NCI-H510A treated with DMSO at 0.1 percent for 48 hours (cell line): ENCODE results near the gene C3AR1.
"Not testable (repeated sequence)": the region's sequence is repeated elsewhere in the genome, so short reads cannot be mapped to it uniquely, and the experiment has no call there.

Experiments used
- DNase-seq: peaks from one replicate; lab custom pipeline; 2025; lab: John Stamatoyannopoulos, UW

Gene C3AR1

GRCh38 chr12:8065991-8066594 lies at the start of gene C3AR1:
TSS of gene C3AR1 (minus strand) at chr12:8066359. CDS start at chr12:8060185, 6,174 bp downstream.
- no peak for DNase-seq

- DNase-seq = not testable (repeated sequence)
These were observed 47.0 kb upstream of the C3AR1 start for GRCh38 chr12:8113117-8113516.

GRCh38 chr12:8108808-8109398 lies 42.7 kb upstream of the C3AR1 start:
- peak; percentile 67 for DNase-seq

GRCh38 chr12:8099235-8099634 lies 33.1 kb upstream of the C3AR1 start:
- DNase-seq = no peak

- no peak for DNase-seq
These were observed 30.2 kb upstream of the C3AR1 start for GRCh38 chr12:8096281-8096915.

GRCh38 chr12:8093291-8093690 lies 27.1 kb upstream of the C3AR1 start:
- DNase-seq = no peak

- DNase-seq = no peak
These were observed 23.6 kb upstream of the C3AR1 start for GRCh38 chr12:8089716-8090115.

GRCh38 chr12:8089277-8089676 lies 23.1 kb upstream of the C3AR1 start:
- not testable (repeated sequence) for DNase-seq

- DNase-seq = no peak
These were observed 22.4 kb upstream of the C3AR1 start for GRCh38 chr12:8088574-8088973.

- no peak for DNase-seq
These were observed 21.5 kb upstream of the C3AR1 start for GRCh38 chr12:8087666-8088065.

GRCh38 chr12:8084351-8084750 lies 18.2 kb upstream of the C3AR1 start:
- DNase-seq = not testable (repeated sequence)

GRCh38 chr12:8082808-8083100 lies 16.6 kb upstream of the C3AR1 start:
- DNase-seq = no peak

GRCh38 chr12:8081251-8081920 lies 15.2 kb upstream of the C3AR1 start:
- peak; percentile 10 for DNase-seq

- DNase-seq = no peak
These were observed 14.0 kb upstream of the C3AR1 start for GRCh38 chr12:8080120-8080519.

GRCh38 chr12:8078916-8079315 lies 12.8 kb upstream of the C3AR1 start:
- no peak for DNase-seq

GRCh38 chr12:8078398-8078797 lies 12.2 kb upstream of the C3AR1 start:
- no peak for DNase-seq

- DNase-seq = no peak
These were observed 11.0 kb upstream of the C3AR1 start for GRCh38 chr12:8077207-8077606.

GRCh38 chr12:8076366-8076765 lies 10.2 kb upstream of the C3AR1 start:
- no peak for DNase-seq

- no peak for DNase-seq
These were observed 9.8 kb upstream of the C3AR1 start for GRCh38 chr12:8075935-8076334.

GRCh38 chr12:8071820-8072219 lies 5.7 kb upstream of the C3AR1 start:
- not testable (repeated sequence) for DNase-seq

GRCh38 chr12:8069582-8069981 lies 3.4 kb upstream of the C3AR1 start:
- DNase-seq = no peak

GRCh38 chr12:8064131-8064530 lies 2.0 kb downstream of the C3AR1 start:
- DNase-seq = no peak

GRCh38 chr12:8058506-8058905 lies 7.7 kb downstream of the C3AR1 start:
- no peak for DNase-seq
